Measurements from ENCODE around the gene KRTAP21-1.

KRTAP21-1 gene

DNA sequence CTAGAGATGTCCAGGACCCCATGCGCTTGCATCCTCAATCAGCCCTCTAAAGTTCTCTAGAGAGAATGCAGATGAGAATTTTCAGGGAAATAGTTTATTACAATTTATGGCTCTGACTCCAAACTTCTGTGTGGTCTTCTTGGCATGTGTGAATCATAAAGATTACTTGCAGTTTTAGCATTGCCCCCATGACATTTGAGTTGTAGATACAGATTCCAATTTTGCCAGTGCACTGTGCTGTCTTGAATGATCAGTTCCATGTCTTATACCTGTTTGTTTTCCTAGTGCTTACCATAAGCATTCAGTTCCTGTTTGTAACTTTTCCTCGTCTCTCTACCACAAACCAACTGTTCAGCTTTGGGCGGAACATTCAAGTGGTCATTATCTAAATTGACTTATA, 41.5 kb downstream of the KRTAP21-1 start:
- Mint-ChIP-seq H3K27ac (peak overlapping the region; percentile 76), H3K4me3 (no peak overlapping the region), H3K36me3 (peaks cover 2% of the 10 kb centered on the region), H3K9me3 (peaks cover 24% of the 10 kb centered on the region), H3K27me3 (no peaks in the 10 kb centered on the region), H3K4me1 (peaks cover 45% of the 10 kb centered on the region)

DNA sequence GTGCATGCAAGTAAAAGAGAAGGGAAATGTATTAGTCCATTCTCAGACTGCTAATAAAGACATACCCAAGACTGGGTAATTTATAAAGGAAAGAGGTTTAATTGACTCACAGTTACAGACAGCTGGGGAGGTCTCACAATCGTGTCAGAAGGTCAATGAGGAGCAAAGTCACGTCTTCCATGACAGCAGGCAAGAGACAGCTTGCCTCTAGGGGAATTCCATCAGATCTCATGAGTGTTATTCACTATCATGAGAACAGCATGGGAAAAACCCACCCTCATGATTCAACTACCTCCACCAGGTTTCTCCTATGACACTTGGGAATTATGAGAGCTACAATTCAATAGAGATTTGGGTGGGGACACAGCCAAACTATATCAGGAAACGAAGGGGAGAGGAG, 44.7 kb downstream of the KRTAP21-1 start:
- Mint-ChIP-seq H3K4me1 (peaks cover 30% of the 10 kb centered on the region), H3K27me3 (peaks cover 2% of the 10 kb centered on the region), H3K27ac (peak overlapping the region; percentile 100), H3K9me3 (peaks cover 24% of the 10 kb centered on the region), H3K36me3 (peaks cover 2% of the 10 kb centered on the region), H3K4me3 (peak overlapping the region; percentile 26)

DNA sequence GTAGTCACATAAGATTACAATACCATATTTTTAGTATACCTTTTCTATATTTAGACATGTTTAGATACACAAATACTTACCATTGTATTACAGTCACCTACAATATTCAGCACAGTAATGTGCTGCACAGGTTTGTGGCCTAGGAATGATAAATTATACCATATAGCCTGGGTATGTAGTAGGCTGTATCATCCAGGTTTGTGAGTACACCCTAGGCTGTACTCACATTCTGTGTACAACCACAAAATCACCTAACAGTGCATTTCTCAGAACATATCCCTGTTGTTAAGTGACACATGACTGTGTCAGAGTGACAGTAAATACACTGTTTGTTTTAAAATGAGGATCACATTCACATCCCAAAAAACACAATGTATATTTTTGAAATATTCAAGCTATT, 47.8 kb downstream of the KRTAP21-1 start:
- Mint-ChIP-seq H3K4me3 (no peak overlapping the region), H3K36me3 (peaks cover 2% of the 10 kb centered on the region), H3K4me1 (peaks cover 24% of the 10 kb centered on the region), H3K27ac (peak overlapping the region; percentile 55), H3K9me3 (peaks cover 15% of the 10 kb centered on the region), H3K27me3 (peaks cover 2% of the 10 kb centered on the region)
